H1 (cell line): Measurements from ENCODE around the gene SAE1. TPM values are rescaled to one million over a fixed set of nuclear protein-coding genes. Genes with fewer than 3 reads are reported as not detected.

Experiments
- CTCF ChIA-PET: fragments of 300-600 bp; sonication (Branson Sonifier 250); formaldehyde crosslinking; loops from one replicate; lab custom pipeline; 2021; ENCODE audit not compliant: partially characterized antibody; lab: Charles Lee
- POLR2A ChIA-PET: fragments of 300-600 bp; sonication (Branson Sonifier 250); formaldehyde crosslinking; loops from one replicate; lab custom pipeline; 2021; ENCODE audit warnings: inconsistent platforms; ENCODE audit not compliant: partially characterized antibody; lab: Charles Lee
- DNase-seq, 2 experiments: peaks; one replicate each; pipeline versions ENCODE4 v3.0.0 to v3.0.0-alpha.2; 2010 to 2022; ENCODE audit warnings: low spot score in 2 of 2, low read depth in 1 of 2, mixed read lengths in 1 of 2
- FAIRE-seq: peaks from 2 replicates; lab custom pipeline; 2011; peaks lifted over from hg19 to GRCh38; lab: Jason Lieb, UNC
- H2AFZ ChIP-seq: 2 replicates; pipeline ENCODE4 v1.8.1; 2012; ENCODE audit warnings: low read length, inconsistent platforms
- H2AK5ac ChIP-seq: 2 replicates; pipeline ENCODE4 v1.6.1; 2013; ENCODE audit warnings: low read depth, low read length
- H2BK120ac ChIP-seq: replicated peaks from 2 replicates; pipeline ENCODE3; 2013; ENCODE audit warnings: low read depth, low read length, inconsistent platforms
- H2BK12ac ChIP-seq: 2 replicates; pipeline ENCODE4 v1.6.1; 2013; ENCODE audit warnings: low read depth, low read length
- H2BK15ac ChIP-seq: 2 replicates; pipeline ENCODE4 v1.6.1; 2013; ENCODE audit warnings: low read length
- H2BK20ac ChIP-seq: 2 replicates; pipeline ENCODE4 v1.6.1; 2013; ENCODE audit warnings: low read length
- H2BK5ac ChIP-seq: 2 replicates; pipeline ENCODE4 v1.6.1; 2013; ENCODE audit warnings: low read depth, low read length
- H3K14ac ChIP-seq: 2 replicates; pipeline ENCODE4 v1.6.1; 2013; ENCODE audit warnings: inconsistent platforms; ENCODE audit not compliant: insufficient read length
- H3K18ac ChIP-seq: 2 replicates; pipeline ENCODE4 v1.6.1; 2013; ENCODE audit warnings: low read length; ENCODE audit errors: extremely low read depth
- H3K23ac ChIP-seq: 2 replicates; pipeline ENCODE4 v1.6.1; 2013; ENCODE audit warnings: inconsistent platforms; ENCODE audit not compliant: insufficient read length
- H3K23me2 ChIP-seq: 2 replicates; pipeline ENCODE4 v1.6.1; 2013; ENCODE audit warnings: low read depth, low read length
- H3K27ac ChIP-seq: 2 replicates; pipeline ENCODE4 v1.6.1; 2011; ENCODE audit warnings: low read depth, low read length, inconsistent platforms
- H3K27me3 ChIP-seq, 4 experiments: replicated peaks in 1 of 4; 1 replicate in 1 of 4; 2 replicates in 3 of 4; pipeline versions ENCODE4 v1.6.1 to v1.8.1; 2011 to 2013; ENCODE audit warnings: low read length in 3 of 4, mild to moderate bottlenecking in 3 of 4, inconsistent platforms in 2 of 4, mixed read lengths in 2 of 4, moderate library complexity in 1 of 4; ENCODE audit not compliant: control insufficient read depth in 3 of 4, insufficient read depth in 3 of 4; ENCODE audit errors: extremely low read depth in 1 of 4
- H3K36me3 ChIP-seq, 4 experiments: 2 replicates each; pipeline versions ENCODE4 v1.6.1 to v1.8.1; 2011 to 2013; ENCODE audit warnings: mild to moderate bottlenecking in 4 of 4, low read length in 3 of 4, moderate library complexity in 2 of 4, control low read depth in 1 of 4, inconsistent platforms in 1 of 4; ENCODE audit not compliant: insufficient read depth in 4 of 4, control insufficient read depth in 2 of 4
- H3K4ac ChIP-seq: replicated peaks from 2 replicates; pipeline ENCODE3; 2013; ENCODE audit warnings: low read length, low read depth, mixed read lengths, inconsistent platforms; ENCODE audit not compliant: insufficient read length
- H3K4me1 ChIP-seq, 4 experiments: replicated peaks in 1 of 4; 1 replicate in 1 of 4; 2 replicates in 3 of 4; pipeline versions ENCODE4 v1.6.1 to v1.8.1; 2011 to 2013; ENCODE audit warnings: low read length in 3 of 4, inconsistent platforms in 2 of 4, mixed read lengths in 1 of 4; ENCODE audit not compliant: insufficient read depth in 4 of 4, control insufficient read depth in 3 of 4
- H3K4me2 ChIP-seq, 2 experiments: 2 replicates each; pipeline versions ENCODE4 v1.6.1 to v1.8.1; 2011 to 2013; ENCODE audit warnings: low read depth in 2 of 2, low read length in 2 of 2, control low read depth in 1 of 2, inconsistent platforms in 1 of 2, mild to moderate bottlenecking in 1 of 2; ENCODE audit not compliant: insufficient read depth in 1 of 2
- H3K4me3 ChIP-seq, 4 experiments: fragments of 200-600, 300-600 bp in 1 of 4; sonication (generic), shearing (Covaris generic), sonication (Bioruptor Twin) in 1 of 4; 2 replicates each; pipeline versions ENCODE4 v1.5.1 to v1.8.1; 2011 to 2016; ENCODE audit warnings: low read length in 4 of 4, low read depth in 3 of 4, control low read depth in 2 of 4, inconsistent platforms in 2 of 4, mild to moderate bottlenecking in 2 of 4, mixed read lengths in 1 of 4, moderate library complexity in 1 of 4; ENCODE audit not compliant: insufficient read depth in 2 of 4; ENCODE audit errors: extremely low read depth in 1 of 4
- H3K56ac ChIP-seq: replicated peaks from 2 replicates; pipeline ENCODE3; 2013; ENCODE audit warnings: low read depth, mild to moderate bottlenecking, mixed read lengths, low read length, inconsistent platforms; ENCODE audit not compliant: insufficient read length
- H3K79me1 ChIP-seq: 2 replicates; pipeline ENCODE4 v1.6.1; 2013; ENCODE audit warnings: low read depth, low read length, control low read depth
- H3K79me2 ChIP-seq, 2 experiments: 2 replicates each; pipeline versions ENCODE4 v1.6.1 to v1.8.1; 2012 to 2013; ENCODE audit warnings: low read length in 2 of 2, mild to moderate bottlenecking in 2 of 2, inconsistent platforms in 1 of 2; ENCODE audit not compliant: insufficient read depth in 2 of 2, control insufficient read depth in 1 of 2
- H3K9ac ChIP-seq, 4 experiments: replicated peaks in 1 of 4; 1 replicate in 1 of 4; 2 replicates in 3 of 4; pipeline versions ENCODE4 v1.6.1 to v1.8.1; 2011 to 2013; ENCODE audit warnings: low read depth in 3 of 4, low read length in 3 of 4, control low read depth in 2 of 4, mild to moderate bottlenecking in 2 of 4, moderate library complexity in 2 of 4, inconsistent platforms in 1 of 4; ENCODE audit errors: extremely low read depth in 1 of 4
- H3K9me3 ChIP-seq, 2 experiments: 2 replicates each; pipeline versions ENCODE4 v1.6.1 to v1.8.1; 2012 to 2013; ENCODE audit warnings: mild to moderate bottlenecking in 2 of 2, moderate library complexity in 2 of 2, control low read depth in 1 of 2, inconsistent platforms in 1 of 2, low read depth in 1 of 2, low read length in 1 of 2, mixed read lengths in 1 of 2; ENCODE audit not compliant: insufficient read depth in 2 of 2
- H4K20me1 ChIP-seq, 2 experiments: replicated peaks in 1 of 2; 2 replicates each; pipeline versions ENCODE3 to v1.8.1; 2011 to 2013; ENCODE audit warnings: inconsistent platforms in 2 of 2, low read length in 2 of 2, mild to moderate bottlenecking in 1 of 2; ENCODE audit not compliant: insufficient read depth in 2 of 2, control insufficient read depth in 1 of 2
- H4K5ac ChIP-seq: 2 replicates; pipeline ENCODE4 v1.6.1; 2013; ENCODE audit warnings: low read length, low read depth, mixed read lengths, inconsistent platforms; ENCODE audit not compliant: insufficient read length
- H4K8ac ChIP-seq: 2 replicates; pipeline ENCODE4 v1.8.0; 2013; ENCODE audit warnings: mild to moderate bottlenecking, moderate library complexity, low read length, inconsistent platforms; ENCODE audit not compliant: insufficient read depth; ENCODE audit errors: extremely low read depth
- H4K91ac ChIP-seq: replicated peaks from 2 replicates; pipeline ENCODE3; 2013; ENCODE audit warnings: low read length, mixed read lengths, inconsistent platforms; ENCODE audit not compliant: insufficient read length
- ASH2L ChIP-seq: fragments of 200-600, 300-600 bp; sonication (generic); IDR thresholded peaks from one replicate; pipeline ENCODE4 v1.7.1; 2017; ENCODE audit warnings: low read length
- CBX8 ChIP-seq: fragments of 300-800, 300-1000 bp; sonication (generic); IDR thresholded peaks from 2 replicates; pipeline ENCODE4 v1.7.1; 2016; ENCODE audit warnings: low read depth, low read length, borderline replicate concordance
- CEBPB ChIP-seq: IDR thresholded peaks from 2 replicates; pipeline ENCODE4 v1.6.1; 2012; ENCODE audit warnings: low read depth, low read length
- CREB1 ChIP-seq: IDR thresholded peaks from 2 replicates; pipeline ENCODE4 v1.6.1; 2012; ENCODE audit warnings: inconsistent platforms
- CTCF ChIP-seq, 3 experiments: IDR thresholded peaks; 1 replicate in 2 of 3; 2 replicates in 1 of 3; pipeline versions ENCODE4 v1.5.1 to v1.6.1; 2011; ENCODE audit warnings: low read length in 3 of 3, mild to moderate bottlenecking in 3 of 3, inconsistent platforms in 2 of 3, low read depth in 1 of 3, moderate library complexity in 1 of 3; ENCODE audit not compliant: insufficient read depth in 1 of 3; ENCODE audit errors: control extremely low read depth in 1 of 3
- RBBP5 ChIP-seq: IDR thresholded peaks from 2 replicates; pipeline ENCODE4 v1.7.1; 2012; ENCODE audit warnings: low read depth, mild to moderate bottlenecking, inconsistent platforms, low read length, moderate library complexity, borderline replicate concordance
- RXRA ChIP-seq: IDR thresholded peaks from 2 replicates; pipeline ENCODE4 v1.6.1; 2011; ENCODE audit warnings: low read depth, mild to moderate bottlenecking, low read length, moderate library complexity; ENCODE audit not compliant: insufficient read depth
- SRF ChIP-seq: IDR thresholded peaks from 2 replicates; pipeline ENCODE4 v1.6.1; 2011; ENCODE audit warnings: mild to moderate bottlenecking, low read depth, low read length, moderate library complexity
- TCF12 ChIP-seq: IDR thresholded peaks from 2 replicates; pipeline ENCODE4 v1.6.1; 2011; ENCODE audit warnings: low read depth, mild to moderate bottlenecking, low read length
- WGBS, 2 experiments: shearing (Covaris generic) in 1 of 2; methylation state at CpG; one replicate each; pipeline versions ENCODE4 v1.1.6 to v1.1.7; 2013 to 2015; ENCODE audit warnings: low lambda C conversion rate in 2 of 2, mixed read lengths in 2 of 2, inconsistent platforms in 1 of 2, low coverage in 1 of 2, missing lambda C conversion rate in 1 of 2; ENCODE audit not compliant: insufficient replicate concordance in 2 of 2, insufficient coverage in 1 of 2, insufficient read length in 1 of 2; ENCODE audit errors: extremely low coverage in 1 of 2, missing lambda C conversion rate in 1 of 2; 5-methylcytosine and 5-hydroxymethylcytosine counted together
- polyA plus RNA-seq, 7 experiments: library from polyadenylated mRNA; depleted of rRNA in 3 of 7; stranded (reverse) in 5 of 7; unstranded in 2 of 7; fragments of >200 nt in 5 of 7; fragments of 200-250 nt in 2 of 7; gene quantifications; 1 replicate in 5 of 7; 2 replicates in 1 of 7; 4 replicates in 1 of 7; pipeline versions ENCODE4 v1.2.1 to v1.2.3, GENCODE V29; 2011 to 2013; ENCODE audit warnings: missing spikeins in 2 of 7, mixed read lengths in 2 of 7
- total RNA-seq: library from RNA; stranded (reverse); fragmentation: NEBNext Ultra II Directional; extraction: Animal tissue kit (Norgen Biotek cat#: 25700); gene quantifications from 2 replicates; pipeline ENCODE4 v1.2.1, GENCODE V29; 2021

Gene SAE1
- total and polyA plus RNA-seq, 2 of the 8 experiments (the other 6 are each of a cell fraction or from before 2014, with no cell fraction given) = 213 to 268 TPM

- no peak overlapping the region for H2BK12ac ChIP-seq
- H3K9ac ChIP-seq = no peak overlapping the region
- H4K5ac ChIP-seq = no peak overlapping the region
- peak overlapping the region; percentile 53; the same call in 1 of the 2 replicates for H4K8ac ChIP-seq
- H3K79me1 ChIP-seq = peaks cover 15% of the 10 kb centered on the region
- H3K18ac ChIP-seq = no peak overlapping the region
- POLR2A ChIA-PET = interaction anchor here (0.9 to 13.8 kb wide), 4 partner anchors 9 to 31 kb away, joined by 3 to 209 read pairs (median 10); partner anchors contain the start of gene ZC3H4
- no peak for FAIRE-seq
- H3K27ac ChIP-seq = no peak overlapping the region; the same call in 1 of the 2 replicates
- H3K4me3 ChIP-seq = no peak overlapping the region
- no peak overlapping the region for H3K4ac ChIP-seq
- H2BK5ac ChIP-seq = peak overlapping the region; percentile 13; the same call in 1 of the 2 replicates
- H3K4me1 ChIP-seq = peaks cover 2 to 8% (median 4%) of the 10 kb centered on the region in 4 experiments; a peak in 3 of 7 replicates
- peaks cover 3 to 55% of the 10 kb centered on the region in 2 experiments for H3K79me2 ChIP-seq
- no peak overlapping the region for H3K23ac ChIP-seq
- H2BK15ac ChIP-seq = no peak overlapping the region
- peaks cover 10 to 41% (median 17%) of the 10 kb centered on the region in 4 experiments; a peak in 7 of 8 replicates for H3K36me3 ChIP-seq
- no peak overlapping the region for H2BK120ac ChIP-seq
- DNase-seq = no peak
- no peak overlapping the region for H3K56ac ChIP-seq
- WGBS, 2 experiments = 90% methylated on average over 14 of the region's 15 CpGs; no CpG with 5 or more reads in 1 of the 2 experiments
- H4K91ac ChIP-seq = no peak overlapping the region
- H3K9me3 ChIP-seq = no peaks in the 10 kb centered on the region
- CTCF ChIA-PET = interaction anchor here (0.5 to 4.7 kb wide), 6 partner anchors 12 to 1067 kb away, joined by 3 to 32 read pairs (median 4); no protein-coding TSS in a partner anchor
- H4K20me1 ChIP-seq = peaks cover 16% of the 10 kb centered on the region in 2 experiments
- H3K4me2 ChIP-seq = no peak overlapping the region
- no peak overlapping the region for H2AFZ ChIP-seq
- no peaks in the 10 kb centered on the region for H3K23me2 ChIP-seq
- H2BK20ac ChIP-seq = no peak overlapping the region
- H3K27me3 ChIP-seq = no peaks in the 10 kb centered on the region; a peak in 1 of 7 replicates
- H2AK5ac ChIP-seq = no peak overlapping the region
- no peak overlapping the region for H3K14ac ChIP-seq
- TF ChIP-seq RBBP5 = no peak
- TF ChIP-seq SRF = no peak
- TF ChIP-seq RXRA = no peak
- no peak for TF ChIP-seq CTCF (IDR thresholded peaks at IDR 0.05; ENCODE audit: control extremely low read depth in 1 of 3, insufficient read depth in 1 of 3, low read depth in 1 of 3, low read length in 3 of 3)
- no peak for TF ChIP-seq ASH2L
- TF ChIP-seq CBX8 = no peak
- TF ChIP-seq CREB1 = no peak
- TF ChIP-seq TCF12 = no peak
- no peak for TF ChIP-seq CEBPB
These were observed 35.8 kb upstream of the SAE1 start for GRCh38 chr19:47094557-47095475.
